Activated CD8-positive, alpha-beta memory T cell treated with anti-CD3 and anti-CD28 coated beads for 36 hours (primary cell): ENCODE data around the gene PLPPR2. TPM values are rescaled to one million over a fixed set of nuclear protein-coding genes. Genes with fewer than 3 reads are reported as not detected.
"Not testable (repeated sequence)": the region's sequence is repeated elsewhere in the genome, so short reads cannot be mapped to it uniquely, and the experiment has no call there.

ENCODE experiments used
- CTCF ChIA-PET: fragments of 350-600 bp; sonication (Branson Sonifier 250); formaldehyde crosslinking; loops from one replicate; lab custom pipeline; 2021; ENCODE audit warnings: antibody characterized with exemption; lab: Charles Lee
- POLR2A ChIA-PET: fragments of 350-600 bp; sonication (Branson Sonifier 250); formaldehyde crosslinking; loops from one replicate; lab custom pipeline; 2021; ENCODE audit warnings: antibody characterized with exemption; lab: Charles Lee
- total RNA-seq, 2 experiments: library from RNA; stranded (reverse); gene quantifications; one replicate each; pipeline ENCODE4 v1.2.3, GENCODE V29; 2021

Gene PLPPR2
- total RNA-seq: 1 to 10 TPM; 1.3 to 1.7 TPM

GRCh38 chr19:11355160-11356073, at the start of gene PLPPR2:
Gene PLPPR2, plus strand, starts transcription at chr19:11355432. Its CDS starts 2,242 bp downstream, at chr19:11357674.
- ChIA-PET POLR2A (no interaction called here), CTCF (no interaction called here)

- POLR2A ChIA-PET: no interaction called here
Observed at GRCh38 chr19:11306337-11306736, 48.9 kb upstream of the PLPPR2 start.

GRCh38 chr19:11320278-11320995, 34.8 kb upstream of the PLPPR2 start:
- POLR2A ChIA-PET, CTCF ChIA-PET: not testable (repeated sequence)

More at GRCh38 chr19:11306337-11306736, 48.9 kb upstream of the PLPPR2 start:
- CTCF ChIA-PET: no interaction called here

GRCh38 chr19:11321191-11322126, 33.8 kb upstream of the PLPPR2 start:
- ChIA-PET CTCF (interaction anchor here (1.0 kb wide), 1 partner anchor 53 kb away, joined by 3 read pairs; the partner anchor contains the start of gene SWSAP1), POLR2A (no interaction called here)

GRCh38 chr19:11322269-11323024, 32.8 kb upstream of the PLPPR2 start:
- POLR2A ChIA-PET: no interaction called here
- CTCF ChIA-PET: interaction anchor here (0.7 to 1.0 kb wide), 2 partner anchors 52 to 1547 kb away, joined by 3 read pairs; partner anchors contain the start of gene SWSAP1

- CTCF ChIA-PET: no interaction called here
- POLR2A ChIA-PET: interaction anchor here (0.9 to 1.2 kb wide), 2 partner anchors 23 to 58 kb away, joined by 3 to 4 read pairs; partner anchors contain the start of genes CCDC159 and TMEM205
Observed at GRCh38 chr19:11323601-11324078, 31.6 kb upstream of the PLPPR2 start.

- POLR2A ChIA-PET: interaction anchor here (0.9 to 1.2 kb wide), 2 partner anchors 22 to 57 kb away, joined by 3 to 4 read pairs; partner anchors contain the start of genes CCDC159 and TMEM205
- CTCF ChIA-PET: interaction anchor here (1.0 to 1.3 kb wide), 2 partner anchors 20 to 111 kb away, joined by 3 to 4 read pairs; partner anchors contain the start of genes ODAD3 and PRKCSH
Observed at GRCh38 chr19:11324079-11324661, 31.1 kb upstream of the PLPPR2 start.

- CTCF ChIA-PET: interaction anchor here (1.0 to 1.3 kb wide), 2 partner anchors 20 to 110 kb away, joined by 3 to 4 read pairs; partner anchors contain the start of genes ODAD3 and PRKCSH
- POLR2A ChIA-PET: interaction anchor here (0.5 kb wide), 1 partner anchor 63 kb away, joined by 3 read pairs; no protein-coding TSS in a partner anchor
Observed at GRCh38 chr19:11324748-11325389, 30.4 kb upstream of the PLPPR2 start.

- CTCF ChIA-PET: interaction anchor here (1.3 kb wide), 1 partner anchor 19 kb away, joined by 3 read pairs; no protein-coding TSS in a partner anchor
- POLR2A ChIA-PET: no interaction called here
Observed at GRCh38 chr19:11325544-11325943, 29.7 kb upstream of the PLPPR2 start.

- CTCF ChIA-PET: interaction anchor here (1.3 kb wide), 1 partner anchor 10 kb away, joined by 3 read pairs; no protein-coding TSS in a partner anchor
- POLR2A ChIA-PET: no interaction called here
Observed at GRCh38 chr19:11330127-11330526, 25.1 kb upstream of the PLPPR2 start.

GRCh38 chr19:11331502-11331901, 23.7 kb upstream of the PLPPR2 start:
- ChIA-PET CTCF (interaction anchor here (0.9 to 1.3 kb wide), 2 partner anchors 8 to 390 kb away, joined by 3 read pairs; no protein-coding TSS in a partner anchor), POLR2A (interaction anchor here (0.5 kb wide), 1 partner anchor 103 kb away, joined by 6 read pairs; no protein-coding TSS in a partner anchor)

- CTCF ChIA-PET: interaction anchor here (0.7 kb wide), 1 partner anchor 32 kb away, joined by 3 read pairs; no protein-coding TSS in a partner anchor
- POLR2A ChIA-PET: no interaction called here
Observed at GRCh38 chr19:11332822-11333221, 22.4 kb upstream of the PLPPR2 start.

- CTCF ChIA-PET: interaction anchor here (0.7 kb wide), 1 partner anchor 24 kb away, joined by 4 read pairs; no protein-coding TSS in a partner anchor
- POLR2A ChIA-PET: not testable (repeated sequence)
Observed at GRCh38 chr19:11333838-11334237, 21.4 kb upstream of the PLPPR2 start.

- ChIA-PET POLR2A (no interaction called here), CTCF (no interaction called here)
Observed at GRCh38 chr19:11335449-11336146, 19.6 kb upstream of the PLPPR2 start.

- CTCF ChIA-PET: interaction anchor here (0.7 kb wide), 1 partner anchor 763 kb away, joined by 3 read pairs; no protein-coding TSS in a partner anchor
- POLR2A ChIA-PET: no interaction called here
Observed at GRCh38 chr19:11337080-11337479, 18.2 kb upstream of the PLPPR2 start.

GRCh38 chr19:11338121-11338520, 17.1 kb upstream of the PLPPR2 start:
- CTCF ChIA-PET: interaction anchor here (0.7 to 1.8 kb wide), 3 partner anchors 43 to 144 kb away, joined by 3 to 6 read pairs (median 4); no protein-coding TSS in a partner anchor

More at GRCh38 chr19:11338121-11338520, 17.1 kb upstream of the PLPPR2 start:
- POLR2A ChIA-PET: no interaction called here
